Measurements from ENCODE around the gene CHPT1.

CHPT1 gene

GRCh38 chr12:101769865-101770264 is 72.4 kb downstream of the CHPT1 start:
- Histone ChIP-seq H3K4me3 (ENCODE audit: low read depth in 1 of 2, low read length in 2 of 2) (no peak overlapping the region), H3K36me3 (ENCODE audit: control insufficient read depth in 1 of 2, insufficient read depth in 2 of 2, low read length in 2 of 2) (peaks cover 3 to 32% of the 10 kb centered on the region in 2 donors)

GRCh38 chr12:101772012-101772775 is 74.8 kb downstream of the CHPT1 start:
- Histone ChIP-seq H3K9ac (ENCODE audit: low read depth in 1 of 2, low read length in 2 of 2) (no peak overlapping the region), H3K9me3 (ENCODE audit: control insufficient read depth in 1 of 2, low read length in 2 of 2) (no peaks in the 10 kb centered on the region), H3K27me3 (ENCODE audit: control insufficient read depth in 1 of 2, insufficient read depth in 2 of 2, low read length in 2 of 2) (no peaks in the 10 kb centered on the region), H3K27ac (ENCODE audit: low read depth, low read length) (no peak overlapping the region), H3K36me3 (ENCODE audit: control insufficient read depth in 1 of 2, insufficient read depth in 2 of 2, low read length in 2 of 2) (peaks cover 3 to 31% of the 10 kb centered on the region in 2 donors), H3K4me3 (ENCODE audit: low read depth in 1 of 2, low read length in 2 of 2) (no peak overlapping the region), H3K4me1 (ENCODE audit: control insufficient read depth in 1 of 2, insufficient read depth in 2 of 2, low read length in 2 of 2) (no peaks in the 10 kb centered on the region)

More at GRCh38 chr12:101769865-101770264, 72.4 kb downstream of the CHPT1 start:
- H3K27me3 ChIP-seq (ENCODE audit: control insufficient read depth in 1 of 2, insufficient read depth in 2 of 2, low read length in 2 of 2) = no peaks in the 10 kb centered on the region
- no peaks in the 10 kb centered on the region for H3K4me1 ChIP-seq (ENCODE audit: control insufficient read depth in 1 of 2, insufficient read depth in 2 of 2, low read length in 2 of 2)
- H3K9ac ChIP-seq (ENCODE audit: low read depth in 1 of 2, low read length in 2 of 2) = no peak overlapping the region
- H3K27ac ChIP-seq (ENCODE audit: low read depth, low read length) = no peak overlapping the region
- H3K9me3 ChIP-seq (ENCODE audit: control insufficient read depth in 1 of 2, low read length in 2 of 2) = no peaks in the 10 kb centered on the region

GRCh38 chr12:101773650-101774162 is 76.3 kb downstream of the CHPT1 start:
- Histone ChIP-seq H3K9ac (ENCODE audit: low read depth in 1 of 2, low read length in 2 of 2) (no peak overlapping the region), H3K4me1 (ENCODE audit: control insufficient read depth in 1 of 2, insufficient read depth in 2 of 2, low read length in 2 of 2) (no peaks in the 10 kb centered on the region), H3K27me3 (ENCODE audit: control insufficient read depth in 1 of 2, insufficient read depth in 2 of 2, low read length in 2 of 2) (no peaks in the 10 kb centered on the region), H3K9me3 (ENCODE audit: control insufficient read depth in 1 of 2, low read length in 2 of 2) (no peaks in the 10 kb centered on the region), H3K27ac (ENCODE audit: low read depth, low read length) (no peak overlapping the region), H3K36me3 (ENCODE audit: control insufficient read depth in 1 of 2, insufficient read depth in 2 of 2, low read length in 2 of 2) (peaks cover 3 to 29% of the 10 kb centered on the region in 2 donors), H3K4me3 (ENCODE audit: low read depth in 1 of 2, low read length in 2 of 2) (no peak overlapping the region)

GRCh38 chr12:101775816-101776215 is 78.4 kb downstream of the CHPT1 start:
- H3K9me3 ChIP-seq (ENCODE audit: control insufficient read depth in 1 of 2, low read length in 2 of 2) = no peaks in the 10 kb centered on the region
- H3K9ac ChIP-seq (ENCODE audit: low read depth in 1 of 2, low read length in 2 of 2) = no peak overlapping the region
- no peak overlapping the region for H3K4me3 ChIP-seq (ENCODE audit: low read depth in 1 of 2, low read length in 2 of 2)
- H3K27me3 ChIP-seq (ENCODE audit: control insufficient read depth in 1 of 2, insufficient read depth in 2 of 2, low read length in 2 of 2) = no peaks in the 10 kb centered on the region
- no peaks in the 10 kb centered on the region for H3K4me1 ChIP-seq (ENCODE audit: control insufficient read depth in 1 of 2, insufficient read depth in 2 of 2, low read length in 2 of 2)
- no peak overlapping the region for H3K27ac ChIP-seq (ENCODE audit: low read depth, low read length)
- H3K36me3 ChIP-seq (ENCODE audit: control insufficient read depth in 1 of 2, insufficient read depth in 2 of 2, low read length in 2 of 2) = peaks cover 0 to 15% of the 10 kb centered on the region in 2 donors

GRCh38 chr12:101777485-101777884 is 80.0 kb downstream of the CHPT1 start:
- no peaks in the 10 kb centered on the region for H3K27me3 ChIP-seq (ENCODE audit: control insufficient read depth in 1 of 2, insufficient read depth in 2 of 2, low read length in 2 of 2)
- peaks cover 0 to 15% of the 10 kb centered on the region in 2 donors for H3K36me3 ChIP-seq (ENCODE audit: control insufficient read depth in 1 of 2, insufficient read depth in 2 of 2, low read length in 2 of 2)
- H3K4me3 ChIP-seq (ENCODE audit: low read depth in 1 of 2, low read length in 2 of 2) = no peak overlapping the region
- H3K9me3 ChIP-seq (ENCODE audit: control insufficient read depth in 1 of 2, low read length in 2 of 2) = no peaks in the 10 kb centered on the region
- H3K4me1 ChIP-seq (ENCODE audit: control insufficient read depth in 1 of 2, insufficient read depth in 2 of 2, low read length in 2 of 2) = no peaks in the 10 kb centered on the region
- no peak overlapping the region for H3K27ac ChIP-seq (ENCODE audit: low read depth, low read length)
- no peak overlapping the region for H3K9ac ChIP-seq (ENCODE audit: low read depth in 1 of 2, low read length in 2 of 2)

GRCh38 chr12:101777978-101778377 is 80.5 kb downstream of the CHPT1 start:
- H3K4me1 ChIP-seq (ENCODE audit: control insufficient read depth in 1 of 2, insufficient read depth in 2 of 2, low read length in 2 of 2) = no peaks in the 10 kb centered on the region
- no peak overlapping the region for H3K4me3 ChIP-seq (ENCODE audit: low read depth in 1 of 2, low read length in 2 of 2)
- no peaks in the 10 kb centered on the region for H3K27me3 ChIP-seq (ENCODE audit: control insufficient read depth in 1 of 2, insufficient read depth in 2 of 2, low read length in 2 of 2)
- H3K9me3 ChIP-seq (ENCODE audit: control insufficient read depth in 1 of 2, low read length in 2 of 2) = no peaks in the 10 kb centered on the region
- no peak overlapping the region for H3K27ac ChIP-seq (ENCODE audit: low read depth, low read length)
- H3K9ac ChIP-seq (ENCODE audit: low read depth in 1 of 2, low read length in 2 of 2) = no peak overlapping the region
- H3K36me3 ChIP-seq (ENCODE audit: control insufficient read depth in 1 of 2, insufficient read depth in 2 of 2, low read length in 2 of 2) = peaks cover 0 to 15% of the 10 kb centered on the region in 2 donors
